GM18519 (cell line): ENCODE measurements around the gene PRKCH.
A peak's percentile ranks its signal among the peaks of the same experiment; 100 is the strongest.
"Not testable (repeated sequence)": the region's sequence is repeated elsewhere in the genome, so short reads cannot be mapped to it uniquely, and the experiment has no call there.

Source experiments
- ATAC-seq: cut with Tn5 transposase; IDR thresholded peaks from one replicate; pipeline ENCODE4 v1.9.1; 2021; ENCODE audit warnings: mild to moderate bottlenecking, moderate library complexity; ENCODE audit not compliant: unreplicated experiment, low FRiP score

PRKCH gene

GRCh38 chr14:61387076-61387475 lies 65.7 kb downstream of the PRKCH start:
- no peak for ATAC-seq

- ATAC-seq = peak; percentile 93
Measured at GRCh38 chr14:61388173-61388975, 67.0 kb downstream of the PRKCH start.

DNA sequence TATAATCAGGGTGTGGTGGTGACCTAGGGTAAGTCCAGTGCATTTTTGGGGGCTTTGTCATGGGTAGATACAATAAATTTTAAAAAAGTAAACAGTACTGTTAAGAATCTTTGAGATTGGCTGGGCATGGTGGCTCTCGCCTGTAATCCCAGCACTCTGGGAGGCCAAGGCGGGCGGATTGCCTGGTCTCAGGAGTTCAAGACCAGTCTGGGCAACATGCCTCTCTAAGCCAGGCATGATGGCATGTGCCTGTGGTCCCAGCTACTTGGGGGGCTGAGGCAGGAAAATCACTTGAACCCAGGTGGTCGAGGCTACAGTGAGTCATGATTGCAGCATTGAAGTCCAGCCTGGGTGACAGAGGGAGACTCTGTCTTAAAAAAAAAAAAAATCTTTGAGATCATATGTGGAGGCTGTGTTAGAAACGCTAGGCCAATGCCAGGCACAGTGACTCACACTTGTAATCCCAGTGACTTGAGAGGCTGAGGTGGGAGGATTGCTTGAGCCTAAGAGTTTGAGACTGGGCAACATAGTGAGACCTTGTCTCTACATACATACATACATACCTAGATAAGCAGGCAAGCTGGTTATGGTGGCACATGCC lies 67.7 kb downstream of the PRKCH start:
- no peak for ATAC-seq

- ATAC-seq = no peak
Measured at GRCh38 chr14:61391119-61391518, 69.7 kb downstream of the PRKCH start.

- no peak for ATAC-seq
Measured at GRCh38 chr14:61392297-61392696, 70.9 kb downstream of the PRKCH start.

DNA sequence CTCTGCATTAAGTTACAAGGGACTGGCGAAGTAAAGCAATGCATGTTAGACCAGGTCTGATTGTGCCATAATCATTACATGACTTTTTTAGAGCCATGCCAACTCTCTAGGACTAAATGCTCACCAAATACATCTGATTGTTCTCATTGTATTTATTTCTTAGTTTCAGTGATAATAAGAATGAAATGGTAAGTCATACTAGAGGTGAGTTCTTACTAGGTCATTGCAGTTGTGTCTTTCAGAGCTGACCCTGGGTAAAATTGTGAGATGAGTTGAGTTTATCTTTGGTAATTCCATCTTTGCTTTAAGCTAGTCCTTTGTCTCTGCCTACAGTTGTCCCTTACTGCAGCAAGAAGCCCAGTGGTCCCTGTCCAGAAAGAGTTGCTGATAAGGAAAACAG lies 73.2 kb downstream of the PRKCH start:
- ATAC-seq = no peak

- no peak for ATAC-seq
Measured at GRCh38 chr14:61395115-61395725, 73.8 kb downstream of the PRKCH start.

GRCh38 chr14:61396279-61396678 lies 74.9 kb downstream of the PRKCH start:
- ATAC-seq = no peak

DNA sequence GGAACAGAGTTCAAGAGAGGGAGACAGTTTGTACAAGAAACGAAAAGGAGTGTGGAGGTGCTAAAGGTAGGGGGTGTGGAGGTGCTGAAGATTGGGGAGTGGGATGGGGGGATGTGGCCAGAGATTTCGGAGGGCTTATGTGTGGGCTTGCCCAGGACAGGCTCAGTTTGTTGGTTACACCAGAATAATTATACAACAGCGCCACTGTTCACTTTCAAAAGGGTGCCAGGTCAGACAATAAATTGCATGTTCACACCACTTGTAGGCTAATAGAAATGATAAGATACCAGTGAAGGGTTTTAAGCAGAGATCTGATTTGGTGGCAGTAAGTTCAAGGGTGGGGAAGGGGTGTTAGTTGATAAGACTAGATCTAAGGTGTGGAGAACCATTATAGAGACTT lies 75.3 kb downstream of the PRKCH start:
- ATAC-seq = no peak

DNA sequence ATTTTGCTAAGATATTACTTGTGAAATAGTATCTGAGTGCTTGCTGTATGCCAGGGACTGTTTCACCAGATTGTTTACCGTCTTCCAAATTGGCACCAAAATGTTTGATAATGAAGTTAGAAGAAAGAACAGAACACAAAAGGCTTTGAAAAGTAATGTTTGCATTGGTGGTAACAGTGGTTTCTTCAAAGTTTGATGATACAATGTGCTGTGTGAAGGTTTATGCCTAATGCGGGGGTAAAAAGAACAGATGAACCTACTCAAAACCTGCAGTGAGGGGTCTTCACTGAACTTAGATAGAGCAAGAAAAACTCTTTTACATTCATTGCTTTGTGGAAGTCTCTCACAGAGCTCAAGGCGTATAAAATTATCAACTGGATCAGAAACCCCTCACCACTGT lies 76.2 kb downstream of the PRKCH start:
- no peak for ATAC-seq

GRCh38 chr14:61398221-61398620 lies 76.8 kb downstream of the PRKCH start:
- ATAC-seq = no peak

DNA sequence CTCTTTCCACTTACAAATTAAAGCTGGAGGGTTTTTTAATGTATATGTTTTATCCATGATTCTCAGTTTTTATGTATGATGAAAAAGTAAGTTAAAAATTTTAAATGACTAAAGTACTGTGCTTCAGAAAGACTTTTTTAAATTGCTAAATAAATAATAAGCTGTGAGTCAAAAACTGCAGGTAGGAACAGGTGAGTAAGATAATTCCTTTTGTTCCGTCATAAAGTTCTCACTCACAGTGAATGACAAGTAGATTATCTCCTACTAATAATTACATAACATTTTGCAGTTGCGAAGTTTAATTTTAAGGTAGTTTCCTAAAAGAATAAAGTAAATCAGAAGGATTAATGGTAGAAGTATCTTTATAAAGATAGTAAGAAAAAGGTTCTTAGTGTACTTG lies 78.0 kb downstream of the PRKCH start:
- ATAC-seq = no peak

DNA sequence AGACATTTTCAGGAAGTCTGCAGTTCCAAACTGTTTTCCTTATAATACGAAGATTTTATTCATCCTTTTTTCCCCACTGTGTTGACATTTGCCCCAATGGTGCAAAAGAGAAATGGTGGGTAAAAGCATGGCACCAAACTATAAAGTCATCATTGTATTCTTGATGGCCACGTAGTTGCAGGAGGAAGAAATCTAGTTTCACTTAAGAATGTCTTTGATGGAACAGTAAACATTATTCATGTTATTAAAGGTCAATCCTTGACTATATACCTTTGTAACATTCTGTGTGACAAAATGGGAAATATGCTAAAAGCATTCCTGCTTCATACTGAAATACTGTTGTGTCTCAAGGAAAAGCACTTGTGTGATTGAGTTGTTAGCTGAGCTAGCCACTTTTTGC lies 80.1 kb downstream of the PRKCH start:
- ATAC-seq = no peak

- peak; percentile 82 for ATAC-seq
Measured at GRCh38 chr14:61403411-61403810, 82.0 kb downstream of the PRKCH start.

DNA sequence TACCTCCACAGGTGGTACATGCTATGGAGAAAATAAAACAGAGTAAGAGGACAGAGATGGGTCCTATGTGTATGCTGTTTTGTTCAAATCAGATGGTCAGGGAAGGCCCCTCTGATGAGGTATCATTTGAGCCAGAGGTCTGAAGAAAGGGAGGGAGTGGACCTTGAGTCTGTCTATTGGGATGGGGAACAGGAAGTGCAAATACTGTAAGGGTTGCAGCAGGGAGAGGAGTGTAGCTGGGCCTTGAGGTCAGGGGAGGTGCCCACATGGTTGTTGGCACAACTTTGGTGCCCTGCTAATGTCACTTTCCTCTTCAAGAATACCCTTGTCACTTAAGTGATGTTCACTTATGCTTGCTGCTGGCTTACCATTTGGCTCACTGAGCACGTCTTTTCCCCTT lies 83.3 kb downstream of the PRKCH start:
- ATAC-seq = no peak

GRCh38 chr14:61406198-61406597 lies 84.8 kb downstream of the PRKCH start:
- no peak for ATAC-seq

- ATAC-seq = no peak
Measured at GRCh38 chr14:61406675-61407074, 85.3 kb downstream of the PRKCH start.

DNA sequence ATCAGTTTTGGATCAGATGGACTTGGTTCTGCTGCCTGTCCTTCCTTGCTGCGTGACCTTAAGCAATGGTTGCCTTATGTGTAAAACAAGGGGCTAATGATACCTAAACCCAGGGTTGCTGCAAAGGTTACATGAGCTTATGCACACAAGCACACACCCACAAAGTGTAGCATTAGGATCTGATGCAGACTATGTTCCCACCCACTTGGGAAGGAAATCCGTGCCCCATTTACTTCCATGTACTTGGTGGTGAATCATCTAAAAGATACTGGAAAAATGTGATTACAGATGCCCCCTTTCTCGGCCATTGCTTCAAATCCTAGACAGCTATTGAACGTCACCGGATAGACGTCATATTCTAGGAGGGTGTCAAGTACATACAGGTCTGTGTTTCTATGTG lies 87.1 kb downstream of the PRKCH start:
- ATAC-seq = no peak

GRCh38 chr14:61409782-61410181 lies 88.4 kb downstream of the PRKCH start:
- no peak for ATAC-seq

GRCh38 chr14:61415934-61416333 lies 94.6 kb downstream of the PRKCH start:
- not testable (repeated sequence) for ATAC-seq

GRCh38 chr14:61416591-61416990 lies 95.2 kb downstream of the PRKCH start:
- no peak for ATAC-seq

GRCh38 chr14:61417141-61417540 lies 95.8 kb downstream of the PRKCH start:
- ATAC-seq = no peak
